Hepatocyte (in vitro differentiated cells): ENCODE data around the gene ZWINT. TPM values are rescaled to one million over a fixed set of nuclear protein-coding genes. Genes with fewer than 3 reads are reported as not detected.
A peak's percentile ranks its signal among the peaks of the same experiment; 100 is the strongest.

ENCODE experiments used
- DNase-seq: peaks from one replicate; pipeline ENCODE4 v3.0.0-alpha.2; 2016; ENCODE audit warnings: low spot score
- H2AFZ ChIP-seq: fragments of 200-600 bp; sonication (generic); 2 replicates; pipeline ENCODE4 v1.6.0; 2016; ENCODE audit warnings: antibody characterized with exemption, mild to moderate bottlenecking
- H3K27ac ChIP-seq: fragments of 200-600 bp; sonication (generic); 2 replicates; pipeline ENCODE4 v1.5.1; 2016; ENCODE audit warnings: mild to moderate bottlenecking
- H3K27me3 ChIP-seq: fragments of 200-600 bp; sonication (generic); 2 replicates; pipeline ENCODE4 v1.6.1; 2016
- H3K36me3 ChIP-seq: fragments of 200-600 bp; sonication (generic); replicated peaks from 2 replicates; pipeline ENCODE4 v1.5.1; 2016; ENCODE audit warnings: low read depth; ENCODE audit not compliant: insufficient read depth
- H3K4me1 ChIP-seq: fragments of 200-600 bp; sonication (generic); 2 replicates; pipeline ENCODE4 v1.5.1; 2016; ENCODE audit warnings: mild to moderate bottlenecking, moderate library complexity; ENCODE audit not compliant: insufficient read depth
- H3K4me2 ChIP-seq: fragments of 200-600 bp; sonication (generic); 2 replicates; pipeline ENCODE4 v1.6.0; 2016
- H3K4me3 ChIP-seq: fragments of 200-600 bp; sonication (generic); 2 replicates; pipeline ENCODE4 v1.5.1; 2016; ENCODE audit warnings: mild to moderate bottlenecking
- H3K79me2 ChIP-seq: fragments of 200-600 bp; sonication (generic); 2 replicates; pipeline ENCODE4 v1.6.0; 2017; ENCODE audit warnings: mild to moderate bottlenecking
- H3K9me2 ChIP-seq: fragments of 200-600 bp; sonication (generic); replicated peaks from 2 replicates; pipeline ENCODE4 v1.6.0; 2017; ENCODE audit warnings: mild to moderate bottlenecking; ENCODE audit not compliant: insufficient read depth
- H3K9me3 ChIP-seq: fragments of 200-600 bp; sonication (generic); 2 replicates; pipeline ENCODE4 v1.5.1; 2016; ENCODE audit warnings: low read depth, mild to moderate bottlenecking
- H4K20me1 ChIP-seq: fragments of 200-600 bp; sonication (generic); 2 replicates; pipeline ENCODE4 v1.6.0; 2016; ENCODE audit warnings: mild to moderate bottlenecking; ENCODE audit not compliant: insufficient read depth, poor library complexity, severe bottlenecking
- CTCF ChIP-seq: fragments of 200-600 bp; sonication (generic); IDR thresholded peaks from 2 replicates; pipeline ENCODE4 v1.5.1; 2016; ENCODE audit warnings: antibody characterized with exemption, mild to moderate bottlenecking; ENCODE audit not compliant: poor library complexity
- EZH2 ChIP-seq: fragments of 200-600 bp; sonication (generic); IDR thresholded peaks from 2 replicates; pipeline ENCODE4 v1.6.1; 2016; ENCODE audit warnings: antibody characterized with exemption, mild to moderate bottlenecking, borderline replicate concordance
- EZH2phosphoT487 ChIP-seq: fragments of 200-600 bp; sonication (generic); IDR thresholded peaks from one replicate; pipeline ENCODE4 v1.6.1; 2018; ENCODE audit warnings: antibody characterized with exemption, mild to moderate bottlenecking, low read depth, moderate library complexity; ENCODE audit not compliant: unreplicated experiment, severe bottlenecking
- WGBS: methylation state at CpG from one replicate; pipeline ENCODE4 v1.1.6; 2016; ENCODE audit warnings: low lambda C conversion rate; ENCODE audit errors: missing lambda C conversion rate; 5-methylcytosine and 5-hydroxymethylcytosine counted together
- polyA plus RNA-seq: library from polyadenylated mRNA; unstranded; fragments of >200 nt; fragmentation: Nextera tagmentation; extraction: Ambion mirVana; gene quantifications from 2 replicates; pipeline ENCODE4 v1.2.1, GENCODE V29; 2016
- total RNA-seq: library from RNA; depleted of rRNA; stranded (reverse); fragments of >200 nt; gene quantifications from 2 replicates; pipeline ENCODE4 v1.2.3, GENCODE V29; 2014

The ZWINT gene
- total and polyA plus RNA-seq, 2 experiments from 2014 or later = 19.4 to 26.5 TPM

- H4K20me1 ChIP-seq = no peaks in the 10 kb centered on the region
- no peaks in the 10 kb centered on the region for H3K9me2 ChIP-seq
- no peaks in the 10 kb centered on the region for H3K9me3 ChIP-seq
- peaks cover 8% of the 10 kb centered on the region for H3K79me2 ChIP-seq
- WGBS = 10% methylated on average over 6 of the region's 6 CpGs
- no peak for DNase-seq
- H2AFZ ChIP-seq = peak overlapping the region; percentile 72
- H3K4me1 ChIP-seq = no peaks in the 10 kb centered on the region
- H3K27ac ChIP-seq = no peak overlapping the region
- no peaks in the 10 kb centered on the region for H3K27me3 ChIP-seq
- TF ChIP-seq CTCF = no peak
- no peak for TF ChIP-seq EZH2phosphoT487
- TF ChIP-seq EZH2 = no peak
- peak overlapping the region; percentile 80 for H3K4me2 ChIP-seq
- H3K4me3 ChIP-seq = peak overlapping the region; percentile 61
- H3K36me3 ChIP-seq = no peaks in the 10 kb centered on the region
These were observed 484 bp downstream of the ZWINT start for GRCh38 chr10:56360583-56360966.

- no peaks in the 10 kb centered on the region for H3K4me1 ChIP-seq
- H4K20me1 ChIP-seq = no peaks in the 10 kb centered on the region
- H3K36me3 ChIP-seq = no peaks in the 10 kb centered on the region
- no peak for DNase-seq
- no peaks in the 10 kb centered on the region for H3K9me2 ChIP-seq
- no peak overlapping the region for H2AFZ ChIP-seq
- no peak overlapping the region for H3K4me3 ChIP-seq
- TF ChIP-seq EZH2phosphoT487 = no peak
- no peak for TF ChIP-seq EZH2
- no peak for TF ChIP-seq CTCF
- no peaks in the 10 kb centered on the region for H3K27me3 ChIP-seq
- H3K27ac ChIP-seq = no peak overlapping the region
- no peaks in the 10 kb centered on the region for H3K9me3 ChIP-seq
- WGBS = 95% methylated on average over 4 of the region's 4 CpGs
- H3K4me2 ChIP-seq = peak overlapping the region; percentile 80
- H3K79me2 ChIP-seq = peaks cover 8% of the 10 kb centered on the region
These were observed 1.2 kb downstream of the ZWINT start for GRCh38 chr10:56359837-56360236.

GRCh38 chr10:56357018-56357417 lies 4.0 kb downstream of the ZWINT start:
- no peaks in the 10 kb centered on the region for H4K20me1 ChIP-seq
- no peaks in the 10 kb centered on the region for H3K36me3 ChIP-seq
- H3K4me3 ChIP-seq = no peak overlapping the region
- H3K9me3 ChIP-seq = no peaks in the 10 kb centered on the region
- no peak overlapping the region for H3K27ac ChIP-seq
- TF ChIP-seq EZH2 (no peak), CTCF (no peak), EZH2phosphoT487 (no peak)
- H3K79me2 ChIP-seq = peaks cover 8% of the 10 kb centered on the region
- no peaks in the 10 kb centered on the region for H3K4me1 ChIP-seq
- H3K4me2 ChIP-seq = no peak overlapping the region
- no peaks in the 10 kb centered on the region for H3K9me2 ChIP-seq
- H3K27me3 ChIP-seq = no peaks in the 10 kb centered on the region
- DNase-seq = no peak
- H2AFZ ChIP-seq = no peak overlapping the region

GRCh38 chr10:56351909-56352630 lies 9.0 kb downstream of the ZWINT start:
- no peak overlapping the region for H3K27ac ChIP-seq
- no peaks in the 10 kb centered on the region for H3K79me2 ChIP-seq
- no peak overlapping the region for H3K4me2 ChIP-seq
- TF ChIP-seq EZH2 (no peak), CTCF (no peak), EZH2phosphoT487 (no peak)
- no peaks in the 10 kb centered on the region for H3K9me2 ChIP-seq
- WGBS = 94% methylated on average over 20 of the region's 20 CpGs
- H3K4me3 ChIP-seq = no peak overlapping the region
- no peaks in the 10 kb centered on the region for H3K9me3 ChIP-seq
- DNase-seq = no peak
- no peaks in the 10 kb centered on the region for H3K27me3 ChIP-seq
- H2AFZ ChIP-seq = no peak overlapping the region
- H3K4me1 ChIP-seq = no peaks in the 10 kb centered on the region
- H3K36me3 ChIP-seq = no peaks in the 10 kb centered on the region
- no peaks in the 10 kb centered on the region for H4K20me1 ChIP-seq
